Heart left ventricle (tissue), 13 donors: ENCODE measurements around the gene CSRNP2.

ENCODE experiments used
- POLR2A ChIP-seq, 2 donors: fragments of 450-650 bp; IDR thresholded peaks; one replicate each; pipeline ENCODE4 v1.6.1; 2017; ENCODE audit warnings: antibody characterized with exemption in 2 of 2, mild to moderate bottlenecking in 2 of 2, moderate library complexity in 2 of 2
- TF ChIP-seq, protein P1 (sequence below), 12 donors: fragments of 200-600 bp; sonication (generic) in 4 of 12; IDR thresholded peaks; one replicate each; pipeline versions ENCODE4 v1.5.0 to v1.8.0; 2018 to 2022; ENCODE audit warnings: antibody characterized with exemption in 12 of 12, mild to moderate bottlenecking in 5 of 12
- donor health status: ischemic (EF 13 %, LVEDD 7.1; RV severe dilation, severe dysfunction).
- donor health status: DM: no; HTN: yes; CAD: no.
- donor health status: DM: no; HTN: no; CAD: no.
- donor health status: ischemic (EF 25% LVEDD 6.9; RV normal size, moderate dysfunction).
- donor health status: ischemic (EF 25% LVEDD 5.7; RV mildly dilated, moderate dysfunction).
- donor health status: ischemic (EF 35%, LVEDD 5.7; RV mildly dilated, moderate dysfunction).
- donor health status: nonischemic (EF 11% LVEDD 7.7; RV severe dilation, severe dysfunction).
- donor health status: DM: yes; HTN: yes; CAD: no.
- donor health status: PGD.
- donor health status: ischemic (EF 29% LVEDD 5.4; RV normal size, mild dysfunction).
- donor health status: nonischemic (EF 23%, LVEDD 6.1; RV moderate dilation, normal function).

DNA sequence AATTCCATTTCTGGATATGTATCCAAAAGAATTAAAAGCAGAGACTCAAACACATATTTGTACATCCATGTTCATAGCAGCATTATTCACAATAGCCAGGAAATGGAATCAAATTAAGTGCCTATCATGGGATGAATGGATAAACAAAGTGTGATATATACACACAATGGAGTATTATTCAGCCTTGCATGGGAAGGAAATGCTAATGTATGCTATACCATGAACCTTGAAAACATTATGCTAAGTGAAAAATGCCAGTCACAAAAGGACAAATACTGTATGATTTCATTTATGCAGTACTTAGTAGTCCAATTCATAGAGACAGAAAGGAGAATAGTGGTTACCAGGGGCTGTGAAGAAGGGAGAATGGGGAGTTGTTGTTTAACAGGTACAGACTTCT is 32.1 kb upstream of the CSRNP2 start:
- TF ChIP-seq, protein P1, sequence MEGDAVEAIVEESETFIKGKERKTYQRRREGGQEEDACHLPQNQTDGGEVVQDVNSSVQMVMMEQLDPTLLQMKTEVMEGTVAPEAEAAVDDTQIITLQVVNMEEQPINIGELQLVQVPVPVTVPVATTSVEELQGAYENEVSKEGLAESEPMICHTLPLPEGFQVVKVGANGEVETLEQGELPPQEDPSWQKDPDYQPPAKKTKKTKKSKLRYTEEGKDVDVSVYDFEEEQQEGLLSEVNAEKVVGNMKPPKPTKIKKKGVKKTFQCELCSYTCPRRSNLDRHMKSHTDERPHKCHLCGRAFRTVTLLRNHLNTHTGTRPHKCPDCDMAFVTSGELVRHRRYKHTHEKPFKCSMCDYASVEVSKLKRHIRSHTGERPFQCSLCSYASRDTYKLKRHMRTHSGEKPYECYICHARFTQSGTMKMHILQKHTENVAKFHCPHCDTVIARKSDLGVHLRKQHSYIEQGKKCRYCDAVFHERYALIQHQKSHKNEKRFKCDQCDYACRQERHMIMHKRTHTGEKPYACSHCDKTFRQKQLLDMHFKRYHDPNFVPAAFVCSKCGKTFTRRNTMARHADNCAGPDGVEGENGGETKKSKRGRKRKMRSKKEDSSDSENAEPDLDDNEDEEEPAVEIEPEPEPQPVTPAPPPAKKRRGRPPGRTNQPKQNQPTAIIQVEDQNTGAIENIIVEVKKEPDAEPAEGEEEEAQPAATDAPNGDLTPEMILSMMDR (IDR thresholded peaks at IDR 0.05), result no peak
- TF ChIP-seq POLR2A (IDR thresholded peaks at IDR 0.05), result no peak
